Choroid plexus epithelial cell (primary cell): ENCODE results near the gene AUP1.

Source experiments
- DNase-seq: peaks from one replicate; pipeline ENCODE4 v3.0.0-alpha.2; 2010; ENCODE audit warnings: low read depth
- H3K4me3 ChIP-seq: 2 replicates; pipeline ENCODE4 v1.5.1; 2011; ENCODE audit warnings: low read depth, mild to moderate bottlenecking, control low read depth, low read length, moderate library complexity
- CTCF ChIP-seq: conservative IDR thresholded peaks from 2 replicates; pipeline ENCODE4 v1.5.1; 2011; ENCODE audit warnings: low read depth, mild to moderate bottlenecking, control low read depth, inconsistent platforms, low read length, moderate library complexity

The AUP1 gene

GRCh38 chr2:74544634-74545033, 15.1 kb upstream of the AUP1 start:
- no peak for DNase-seq
- H3K4me3 ChIP-seq: no peak overlapping the region
- peak; percentile 25 for TF ChIP-seq CTCF

GRCh38 chr2:74542978-74543377, 13.5 kb upstream of the AUP1 start:
- H3K4me3 ChIP-seq: no peak overlapping the region
- TF ChIP-seq CTCF: no peak
- DNase-seq: no peak

GRCh38 chr2:74540291-74540690, 10.8 kb upstream of the AUP1 start:
- TF ChIP-seq CTCF: no peak
- H3K4me3 ChIP-seq: no peak overlapping the region
- DNase-seq: no peak

GRCh38 chr2:74538881-74539339, 9.4 kb upstream of the AUP1 start:
- no peak for DNase-seq
- no peak overlapping the region for H3K4me3 ChIP-seq
- no peak for TF ChIP-seq CTCF

- TF ChIP-seq CTCF: no peak
- no peak overlapping the region for H3K4me3 ChIP-seq
- no peak for DNase-seq
Observed at GRCh38 chr2:74537140-74537539, 7.6 kb upstream of the AUP1 start.

- no peak for DNase-seq
- no peak for TF ChIP-seq CTCF
- no peak overlapping the region for H3K4me3 ChIP-seq
Observed at GRCh38 chr2:74536166-74536950, 6.9 kb upstream of the AUP1 start.

- no peak for DNase-seq
- no peak overlapping the region for H3K4me3 ChIP-seq
- TF ChIP-seq CTCF: no peak
Observed at GRCh38 chr2:74535440-74535965, 6.0 kb upstream of the AUP1 start.
